ENCODE results near the gene TPBG.

TPBG gene

GRCh38 chr6:82385102-82385501, 21.5 kb downstream of the TPBG start:
- Histone ChIP-seq H3K36me3 (ENCODE audit: control insufficient read depth in 2 of 2, insufficient read depth in 1 of 2, low read length in 2 of 2) (no peaks in the 10 kb centered on the region), H3K4me1 (ENCODE audit: control insufficient read depth, insufficient read depth, low read length) (peaks cover 10% of the 10 kb centered on the region; the same call in 1 of the 2 replicates), H3K9me3 (ENCODE audit: control insufficient read depth, insufficient read depth, low read depth, low read length) (no peaks in the 10 kb centered on the region), H3K27ac (ENCODE audit: extremely low read depth, low read depth, low read length) (no peak overlapping the region), H3K4me3 (ENCODE audit: low read depth, low read length) (no peak overlapping the region)
- ChIA-PET POLR2A (no interaction called here), CTCF (interaction anchor here (0.6 kb wide), 1 partner anchor 132 kb away, joined by 3 read pairs; no protein-coding TSS in a partner anchor)
- TF ChIP-seq ZNF645 (tag by site-specific recombination; IDR thresholded peaks at IDR 0.05) (no peak), ZNF133 (tag by site-specific recombination; IDR thresholded peaks at IDR 0.05) (no peak), ZNF18 (tag by site-specific recombination; IDR thresholded peaks at IDR 0.05) (peak; percentile 59; the same call in 1 of the 2 replicates), ZNF660 (tag by site-specific recombination; IDR thresholded peaks at IDR 0.05) (no peak), ZBTB11 (tag by site-specific recombination; conservative IDR thresholded peaks at IDR 0.05; ENCODE audit: low read depth) (no peak), ZNF398 (tag by site-specific recombination; IDR thresholded peaks at IDR 0.05) (no peak), SCRT2 (tag by site-specific recombination; IDR thresholded peaks at IDR 0.05) (no peak)

- CTCF ChIA-PET: interaction anchor here (0.6 kb wide), 2 partner anchors 41 to 131 kb away, joined by 3 to 5 read pairs; no protein-coding TSS in a partner anchor
- POLR2A ChIA-PET: no interaction called here
- no peak overlapping the region for H3K27ac ChIP-seq (ENCODE audit: extremely low read depth, low read depth, low read length)
- H3K9me3 ChIP-seq (ENCODE audit: control insufficient read depth, insufficient read depth, low read depth, low read length): no peaks in the 10 kb centered on the region
- TF ChIP-seq ZNF335 (tag by site-specific recombination; conservative IDR thresholded peaks at IDR 0.05) (peak; percentile 50), YY2 (tag by site-specific recombination; IDR thresholded peaks at IDR 0.05) (no peak)
- H3K4me1 ChIP-seq (ENCODE audit: control insufficient read depth, insufficient read depth, low read length): peaks cover 10% of the 10 kb centered on the region; the same call in 1 of the 2 replicates
- H3K4me3 ChIP-seq (ENCODE audit: low read depth, low read length): no peak overlapping the region
- no peaks in the 10 kb centered on the region for H3K36me3 ChIP-seq (ENCODE audit: control insufficient read depth in 2 of 2, insufficient read depth in 1 of 2, low read length in 2 of 2)
These were observed 21.9 kb downstream of the TPBG start for GRCh38 chr6:82385546-82385945.

GRCh38 chr6:82385961-82386360, 22.3 kb downstream of the TPBG start:
- ChIA-PET CTCF (interaction anchor here (0.6 kb wide), 1 partner anchor 40 kb away, joined by 5 read pairs; no protein-coding TSS in a partner anchor), POLR2A (no interaction called here)
- no peak overlapping the region for H3K4me3 ChIP-seq (ENCODE audit: low read depth, low read length)
- TF ChIP-seq ZNF768 (tag by site-specific recombination; IDR thresholded peaks at IDR 0.05) (no peak), ZNF560 (tag by site-specific recombination; IDR thresholded peaks at IDR 0.05; ENCODE audit: borderline replicate concordance) (no peak), ZNF341 (tag by site-specific recombination; IDR thresholded peaks at IDR 0.05; ENCODE audit: low read depth) (no peak), BCL11A (tag by site-specific recombination; IDR thresholded peaks at IDR 0.05; ENCODE audit: low read depth) (no peak), ZFP3 (tag by site-specific recombination; IDR thresholded peaks at IDR 0.05; ENCODE audit: low read depth) (no peak)
- no peak overlapping the region for H3K27ac ChIP-seq (ENCODE audit: extremely low read depth, low read depth, low read length)
- no peaks in the 10 kb centered on the region for H3K36me3 ChIP-seq (ENCODE audit: control insufficient read depth in 2 of 2, insufficient read depth in 1 of 2, low read length in 2 of 2)
- H3K9me3 ChIP-seq (ENCODE audit: control insufficient read depth, insufficient read depth, low read depth, low read length): no peaks in the 10 kb centered on the region
- H3K4me1 ChIP-seq (ENCODE audit: control insufficient read depth, insufficient read depth, low read length): peaks cover 10% of the 10 kb centered on the region; the same call in 1 of the 2 replicates

Measured in HEK293 (cell line).